Small intestine (tissue), 7 donors: ENCODE data around the gene RALY. TPM values are rescaled to one million over a fixed set of nuclear protein-coding genes. Genes with fewer than 3 reads are reported as not detected.

Experiments used
- DNase-seq, 2 donors: peaks; one replicate each; pipeline versions ENCODE4 v3.0.0 to v3.0.0-alpha.2; 2013
- FAIRE-seq: peaks from 2 replicates; lab custom pipeline; 2012; peaks lifted over from hg19 to GRCh38; lab: Jason Lieb, UNC
- H3K27ac ChIP-seq, 3 donors: one replicate each; pipeline ENCODE4 v1.5.1; 2013; ENCODE audit warnings: low read length in 2 of 3, mild to moderate bottlenecking in 2 of 3, control low read depth in 1 of 3, inconsistent platforms in 1 of 3, low read depth in 1 of 3, moderate library complexity in 1 of 3
- H3K27me3 ChIP-seq, 3 donors: one replicate each; pipeline ENCODE4 v1.6.1; 2013; ENCODE audit warnings: low read length in 3 of 3, inconsistent platforms in 1 of 3; ENCODE audit not compliant: control insufficient read depth in 3 of 3, insufficient read depth in 3 of 3
- H3K36me3 ChIP-seq, 3 donors: one replicate each; pipeline ENCODE4 v1.6.1; 2013; ENCODE audit warnings: low read length in 3 of 3, inconsistent platforms in 1 of 3, low read depth in 1 of 3, mild to moderate bottlenecking in 1 of 3, moderate library complexity in 1 of 3; ENCODE audit not compliant: control insufficient read depth in 3 of 3, insufficient read depth in 2 of 3
- H3K4me1 ChIP-seq, 3 donors: one replicate each; pipeline ENCODE4 v1.6.1; 2013; ENCODE audit warnings: low read length in 2 of 3, inconsistent platforms in 1 of 3, low read depth in 1 of 3, mild to moderate bottlenecking in 1 of 3, moderate library complexity in 1 of 3; ENCODE audit not compliant: control insufficient read depth in 3 of 3, insufficient read depth in 2 of 3
- H3K4me3 ChIP-seq, 3 donors: one replicate each; pipeline ENCODE4 v1.5.1; 2013; ENCODE audit warnings: low read length in 3 of 3, control low read depth in 1 of 3, inconsistent platforms in 1 of 3, low read depth in 1 of 3, mild to moderate bottlenecking in 1 of 3, moderate library complexity in 1 of 3
- H3K9me3 ChIP-seq, 2 donors: one replicate each; pipeline ENCODE4 v1.6.1; 2013; ENCODE audit warnings: low read depth in 1 of 2, low read length in 1 of 2; ENCODE audit not compliant: control insufficient read depth in 2 of 2, insufficient read depth in 1 of 2
- WGBS, 3 donors: extraction: QIAGEN DNeasy Blood & Tissue Kit; methylation state at CpG; one replicate each; pipeline ENCODE4 v1.1.7; 2013; 5-methylcytosine and 5-hydroxymethylcytosine counted together
- polyA plus RNA-seq, 4 donors: library from polyadenylated mRNA; stranded (reverse) in 3 of 4; unstranded in 1 of 4; fragments of 200-250 nt in 3 of 4; fragments of 120-200 nt in 1 of 4; gene quantifications; one replicate each; pipeline versions ENCODE4 v1.2.1 to v1.2.3, GENCODE V29; 2013
- donor health status: healthy with polysubstance abuse.
- donor health status: control.
- donor health status: control.
- donor health status: Bipolar disorder and iron deficiency.
- donor health status: healthy.

Gene RALY
- polyA plus RNA-seq, 4 donors, result 108 to 166 (median 145) TPM

- Histone ChIP-seq H3K27ac (no peak overlapping the region), H3K4me3 (no peak overlapping the region), H3K4me1 (peaks cover 0 to 24% (median 2%) of the 10 kb centered on the region in 3 donors), H3K36me3 (peaks cover 0 to 3% (median 0%) of the 10 kb centered on the region in 3 donors), H3K9me3 (no peaks in the 10 kb centered on the region), H3K27me3 (no peaks in the 10 kb centered on the region)
- WGBS, 3 donors, result 44 to 69% (median 53%) methylated on average over 2 of the region's 2 CpGs
- FAIRE-seq (no peak), DNase-seq (no peak)
Measured at GRCh38 chr20:34004227-34004626, 10.5 kb downstream of the RALY start.

DNA sequence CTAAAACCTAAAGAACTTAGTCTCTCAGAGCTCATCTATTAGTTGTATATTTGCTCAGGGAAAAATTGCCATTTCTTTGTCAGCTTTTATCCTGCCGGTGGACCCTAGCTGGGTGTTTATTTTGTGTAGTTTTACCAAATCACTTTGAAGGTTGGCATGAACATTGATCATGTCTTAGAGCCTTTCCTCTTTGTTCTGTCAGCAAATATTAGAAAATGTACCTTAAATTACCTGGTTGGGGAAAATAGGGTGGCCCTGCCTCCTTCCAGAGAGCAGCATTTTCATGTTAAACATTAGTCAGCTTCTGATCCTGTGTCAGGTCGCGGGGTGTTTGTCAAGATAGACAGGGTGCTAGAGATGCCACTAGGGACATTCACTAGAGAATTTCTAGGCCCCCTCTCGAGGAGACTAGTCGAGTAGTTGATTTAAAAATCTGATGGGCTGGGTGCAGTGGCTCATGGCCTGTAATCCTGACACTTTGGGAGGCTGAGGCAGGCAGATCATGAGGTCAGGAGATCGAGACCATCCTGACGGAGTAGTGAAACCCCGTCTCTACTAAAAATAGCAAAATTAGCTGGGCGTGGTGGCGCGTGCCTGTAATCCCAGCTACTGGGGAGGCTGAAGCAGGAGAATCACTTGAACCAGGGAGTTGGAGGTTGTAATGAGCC is 11.2 kb downstream of the RALY start:
- Histone ChIP-seq H3K4me1 (peaks cover 0 to 23% (median 2%) of the 10 kb centered on the region in 3 donors), H3K9me3 (no peaks in the 10 kb centered on the region), H3K27me3 (no peaks in the 10 kb centered on the region), H3K27ac (no peak overlapping the region), H3K4me3 (no peak overlapping the region), H3K36me3 (peaks cover 0 to 3% (median 0%) of the 10 kb centered on the region in 3 donors)
- WGBS, 3 donors, result 89 to 91% (median 90%) methylated on average over 11 of the region's 11 CpGs
- DNase-seq (no peak), FAIRE-seq (no peak)

DNA sequence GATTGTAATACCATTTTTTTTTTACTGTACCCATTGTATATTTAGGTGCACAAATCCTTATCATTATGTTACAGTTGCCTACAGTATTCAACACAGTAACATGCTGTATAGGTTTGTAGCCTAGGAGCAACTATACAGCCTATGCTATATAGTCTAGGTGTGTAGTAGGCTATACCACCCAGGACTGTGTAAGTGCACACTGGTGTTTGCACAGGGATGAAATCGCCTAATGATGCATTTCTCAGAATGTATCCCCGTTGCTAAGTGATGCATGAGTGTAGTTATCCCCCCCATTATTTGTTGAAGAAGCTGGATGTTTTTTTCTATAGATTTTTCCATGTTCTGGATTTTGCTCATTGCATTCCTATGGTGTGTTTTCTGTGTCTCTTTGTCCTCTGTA is 12.9 kb downstream of the RALY start:
- Histone ChIP-seq H3K36me3 (peaks cover 0 to 3% (median 0%) of the 10 kb centered on the region in 3 donors), H3K4me3 (no peak overlapping the region), H3K27me3 (no peaks in the 10 kb centered on the region), H3K27ac (no peak overlapping the region), H3K4me1 (peaks cover 0 to 28% (median 0%) of the 10 kb centered on the region in 3 donors), H3K9me3 (no peaks in the 10 kb centered on the region)
- 78 to 91% (median 84%) methylated on average over 2 of the region's 2 CpGs for WGBS, 3 donors
- DNase-seq (no peak), FAIRE-seq (no peak)

DNA sequence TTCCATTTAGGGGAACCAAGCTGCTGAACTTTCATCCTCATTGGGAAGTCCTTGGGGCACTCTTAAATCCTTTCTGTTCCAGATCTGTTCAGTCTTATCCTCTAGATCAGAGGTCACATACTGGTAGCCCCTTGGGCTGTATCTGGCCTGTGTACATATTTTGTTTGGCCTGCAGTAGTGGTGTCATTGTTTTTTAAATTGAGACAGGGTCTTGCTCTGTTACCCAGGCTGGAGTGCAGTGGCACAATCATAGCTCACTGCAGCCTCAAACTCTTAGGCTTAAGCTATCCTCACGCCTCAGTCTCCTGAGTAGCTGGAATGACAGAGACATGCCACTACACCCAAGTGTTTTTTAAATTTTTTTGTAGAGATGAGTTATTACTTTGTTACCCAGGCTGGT is 14.8 kb downstream of the RALY start:
- Histone ChIP-seq H3K27ac (no peak overlapping the region), H3K36me3 (peaks cover 0 to 6% (median 0%) of the 10 kb centered on the region in 3 donors), H3K27me3 (no peaks in the 10 kb centered on the region), H3K9me3 (no peaks in the 10 kb centered on the region), H3K4me3 (no peak overlapping the region), H3K4me1 (peaks cover 0 to 27% (median 2%) of the 10 kb centered on the region in 3 donors)
- WGBS, 3 donors, result 97 to 100% (median 100%) methylated on average over 1 of the region's 1 CpG
- FAIRE-seq (no peak), DNase-seq (no peak)

DNA sequence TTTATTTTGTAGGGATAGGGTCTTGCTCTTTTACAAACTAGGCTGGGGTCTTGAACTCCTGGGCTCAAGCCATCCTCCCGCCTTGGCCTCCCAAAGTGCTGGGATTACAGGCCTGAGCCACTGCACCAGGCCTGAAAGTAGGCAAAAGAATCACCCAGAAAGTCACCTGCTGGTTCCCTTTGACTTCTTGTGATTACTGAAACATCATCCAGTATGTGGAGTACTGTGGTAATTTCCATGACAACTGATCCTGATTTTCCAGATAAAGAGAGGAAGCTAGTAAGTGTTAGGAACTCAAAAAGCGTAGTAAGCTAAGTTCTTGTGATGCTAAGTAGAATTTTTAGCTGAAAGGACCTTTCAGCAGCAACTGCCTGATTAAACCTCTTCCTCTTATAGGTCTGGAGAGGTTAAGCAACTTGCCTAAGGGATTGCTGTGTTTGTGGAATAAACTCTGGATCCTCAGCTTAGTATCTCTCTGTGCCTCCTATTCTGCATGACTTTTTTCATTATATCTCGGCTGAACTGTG is 16.8 kb downstream of the RALY start:
- H3K36me3 ChIP-seq, result peaks cover 0 to 6% (median 0%) of the 10 kb centered on the region in 3 donors
- no peaks in the 10 kb centered on the region for H3K9me3 ChIP-seq
- no peaks in the 10 kb centered on the region for H3K27me3 ChIP-seq
- FAIRE-seq, result no peak
- no peak for DNase-seq
- H3K27ac ChIP-seq, result no peak overlapping the region
- no peak overlapping the region for H3K4me3 ChIP-seq
- H3K4me1 ChIP-seq, result peaks cover 0 to 29% (median 4%) of the 10 kb centered on the region in 3 donors
- 74 to 84% (median 79%) methylated on average over 3 of the region's 3 CpGs for WGBS, 3 donors

- DNase-seq (no peak), FAIRE-seq (no peak)
- Histone ChIP-seq H3K27ac (no peak overlapping the region), H3K4me1 (peaks cover 0 to 37% (median 4%) of the 10 kb centered on the region in 3 donors), H3K27me3 (no peaks in the 10 kb centered on the region), H3K36me3 (peaks cover 0 to 6% (median 0%) of the 10 kb centered on the region in 3 donors), H3K9me3 (no peaks in the 10 kb centered on the region), H3K4me3 (no peak overlapping the region)
- 92 to 100% (median 100%) methylated on average over 1 of the region's 1 CpG for WGBS, 3 donors
Measured at GRCh38 chr20:34011275-34011674, 17.6 kb downstream of the RALY start.

GRCh38 chr20:34012330-34012729 is 18.6 kb downstream of the RALY start:
- Histone ChIP-seq H3K4me1 (peaks cover 0 to 45% (median 5%) of the 10 kb centered on the region in 3 donors), H3K27me3 (no peaks in the 10 kb centered on the region), H3K36me3 (peaks cover 0 to 6% (median 0%) of the 10 kb centered on the region in 3 donors), H3K9me3 (no peaks in the 10 kb centered on the region), H3K27ac (no peak overlapping the region), H3K4me3 (no peak overlapping the region)
- DNase-seq (no peak), FAIRE-seq (no peak)
- 92 to 94% (median 92%) methylated on average over 5 of the region's 5 CpGs for WGBS, 3 donors

DNA sequence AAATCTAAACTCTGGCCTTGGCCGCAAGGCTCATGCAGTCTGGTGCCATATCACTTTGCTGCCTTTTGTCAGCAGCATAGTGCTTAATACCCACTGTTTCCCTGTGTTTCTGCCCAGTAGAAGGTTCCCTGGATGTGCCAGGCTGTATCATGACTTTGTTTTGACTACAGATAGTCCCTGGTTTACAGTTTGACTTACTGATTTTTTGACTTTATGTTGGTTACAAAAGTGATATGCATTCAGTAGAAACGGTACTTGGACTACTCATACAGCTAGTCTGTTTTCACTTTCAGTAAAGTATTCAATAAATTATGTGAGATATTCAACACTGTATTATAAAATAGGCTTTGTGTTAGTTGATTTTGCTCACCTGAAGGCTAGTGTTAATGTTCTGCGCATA is 19.0 kb downstream of the RALY start:
- Histone ChIP-seq H3K9me3 (no peaks in the 10 kb centered on the region), H3K36me3 (peaks cover 0 to 6% (median 0%) of the 10 kb centered on the region in 3 donors), H3K4me1 (peaks cover 0 to 46% (median 5%) of the 10 kb centered on the region in 3 donors), H3K27me3 (no peaks in the 10 kb centered on the region), H3K27ac (no peak overlapping the region), H3K4me3 (no peak overlapping the region)
- FAIRE-seq, result no peak
- DNase-seq, result no peak
- WGBS, 3 donors, result 65 to 78% (median 74%) methylated on average over 3 of the region's 3 CpGs
